Stimulated activated CD8-positive, alpha-beta memory T cell treated with anti-CD3 and anti-CD28 coated beads, Interleukin-15, amount 100 ng/mL, for 4 hours (primary cell): Measurements from ENCODE around the gene COPS2.
"Not testable (repeated sequence)": the region's sequence is repeated elsewhere in the genome, so short reads cannot be mapped to it uniquely, and the experiment has no call there.

Experiments
- DNase-seq, 2 donors: peaks; one replicate each; pipeline ENCODE4 v3.0.0-alpha.2; 2020; ENCODE audit warnings: low read depth in 2 of 2

The COPS2 gene

DNA sequence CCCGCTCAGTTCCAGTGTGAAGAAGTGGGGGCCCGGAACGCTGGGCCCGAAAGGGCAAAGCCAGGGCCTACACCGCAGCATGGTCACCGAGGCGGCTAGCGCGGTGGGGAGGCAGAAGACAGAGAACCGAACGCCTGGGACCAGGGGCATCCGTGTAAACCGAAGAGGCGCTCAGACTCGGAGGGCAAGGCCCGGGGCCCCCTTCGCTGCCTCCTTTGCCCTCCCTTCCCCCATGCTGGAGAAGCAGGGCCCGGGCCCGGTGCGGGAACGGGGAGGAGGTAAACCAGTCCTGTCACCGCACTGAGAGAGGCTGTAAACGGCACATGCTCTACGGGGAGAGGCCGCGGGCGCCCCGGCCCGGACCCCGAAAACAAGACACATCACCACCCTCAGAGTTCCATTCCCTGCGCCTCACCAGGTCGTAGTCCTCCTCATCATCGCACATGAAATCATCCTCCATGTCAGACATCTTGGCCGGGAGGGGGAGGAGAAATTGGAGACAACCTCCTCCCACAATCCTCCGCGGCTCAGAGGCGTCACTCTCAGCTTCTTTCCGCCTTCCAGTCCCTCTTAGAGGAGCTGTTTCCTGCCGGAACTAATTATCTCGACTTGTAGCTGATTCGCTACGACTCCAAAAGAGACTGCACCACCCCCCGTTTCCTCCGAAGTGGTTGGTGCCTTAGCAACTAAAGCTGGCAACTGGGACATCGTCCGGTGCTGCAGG, at the start of gene COPS2:
TSS of gene COPS2 (minus strand) at position 490 of the 724 bp plus-strand sequence. CDS start at position 469, 21 bp downstream.
- DNase-seq, result peak; percentile 83 to 90

DNA sequence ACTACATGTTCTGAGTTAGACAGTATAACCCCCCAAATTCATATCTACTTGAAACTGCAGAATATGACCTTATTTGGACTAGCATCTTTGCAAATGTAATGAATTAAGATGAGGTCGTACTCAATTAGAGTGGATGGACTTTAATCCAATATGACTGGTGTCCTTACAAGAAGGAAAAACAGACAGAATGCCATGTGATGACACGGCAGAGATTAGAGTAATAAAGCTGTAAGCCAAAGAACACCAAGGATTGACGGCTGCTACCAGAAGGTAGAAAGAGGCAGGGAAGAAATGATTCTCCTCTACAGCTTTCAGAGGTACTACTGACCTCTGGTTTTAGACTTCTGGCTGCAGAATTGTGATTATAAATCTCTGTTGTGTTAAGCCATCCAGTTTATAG, 44.9 kb upstream of the COPS2 start:
- DNase-seq, result no peak

DNA sequence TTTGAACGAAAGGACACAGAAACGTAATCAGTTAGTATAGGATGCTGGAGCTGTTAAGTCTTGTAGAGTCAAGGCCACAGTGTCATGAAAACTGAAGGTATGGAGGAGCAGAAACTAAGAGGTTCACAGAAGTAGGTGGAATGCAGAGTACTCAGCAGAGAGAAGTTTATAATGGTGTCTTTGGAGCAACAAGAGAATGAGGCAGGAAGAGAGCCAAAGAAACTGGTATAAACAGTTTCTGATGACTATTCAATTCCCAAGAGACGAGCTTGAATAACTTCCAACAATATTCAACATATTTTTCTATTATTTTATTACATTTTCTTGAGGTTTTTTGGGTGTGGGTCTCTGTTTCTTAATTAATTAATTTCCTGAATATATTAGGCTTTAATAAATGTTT, 44.3 kb upstream of the COPS2 start:
- no peak for DNase-seq

DNA sequence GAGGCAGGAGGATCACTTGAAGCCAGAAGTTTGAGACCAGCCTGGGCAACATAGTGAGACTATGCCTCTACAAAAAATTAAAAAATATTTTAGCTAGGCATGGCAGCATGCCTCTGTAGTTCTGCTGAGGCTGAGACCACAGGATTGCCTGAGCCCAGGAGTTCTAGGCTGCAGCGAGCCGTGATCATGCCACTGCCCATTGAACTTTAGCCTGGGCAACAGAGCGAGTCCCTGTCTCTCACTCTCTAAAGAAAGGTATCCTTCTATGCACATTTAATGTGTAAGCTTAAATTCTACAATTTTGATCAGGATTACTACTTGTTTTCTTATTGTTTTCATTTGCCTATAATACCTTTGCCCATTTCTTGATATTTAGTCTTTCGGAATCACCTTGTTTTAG, 41.5 kb upstream of the COPS2 start:
- DNase-seq, result no peak

DNA sequence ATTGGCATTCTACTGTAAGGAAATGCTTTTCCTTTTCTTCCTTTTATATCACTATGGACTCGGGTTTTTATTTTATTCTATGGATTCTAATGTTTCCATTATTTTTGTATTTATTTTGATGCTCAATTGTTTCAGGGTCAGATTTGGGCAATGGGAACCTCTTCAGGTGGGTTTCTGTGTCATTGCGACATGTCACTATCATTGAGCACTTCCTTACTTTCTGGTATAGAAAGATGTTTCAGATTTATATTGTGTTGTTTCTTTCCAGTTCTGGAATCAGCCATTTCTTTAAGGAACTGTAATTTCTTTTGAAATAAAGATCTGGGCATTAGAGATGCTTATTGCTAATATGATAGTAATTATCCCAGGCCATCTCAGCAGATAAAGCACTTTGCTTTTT, 36.5 kb upstream of the COPS2 start:
- DNase-seq, result no peak

GRCh38 chr15:49190586-49190985, 35.2 kb upstream of the COPS2 start:
- DNase-seq, result no peak

GRCh38 chr15:49189631-49190030, 34.2 kb upstream of the COPS2 start:
- DNase-seq, result no peak

DNA sequence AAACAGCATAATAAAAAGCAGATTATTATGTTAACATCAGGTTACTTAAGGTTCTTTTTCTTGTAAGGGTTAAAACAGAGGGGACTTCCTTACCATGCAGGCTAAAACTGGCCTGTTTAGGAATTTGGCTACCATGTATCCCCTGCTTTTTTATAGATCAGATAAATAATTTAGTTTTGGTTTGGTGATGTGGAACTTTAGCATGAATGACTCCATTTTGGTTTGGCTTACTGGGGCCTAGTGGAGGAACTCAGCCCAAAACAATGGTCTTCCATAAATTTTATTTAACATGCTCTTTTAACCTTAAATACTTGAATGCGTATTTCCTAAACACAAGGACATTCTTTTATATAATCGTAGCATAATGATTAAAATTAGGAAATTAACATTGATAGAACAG, 33.5 kb upstream of the COPS2 start:
- no peak for DNase-seq

GRCh38 chr15:49187549-49188245, 32.3 kb upstream of the COPS2 start:
- no peak for DNase-seq

GRCh38 chr15:49185473-49185872, 30.1 kb upstream of the COPS2 start:
- no peak for DNase-seq

GRCh38 chr15:49183741-49184140, 28.3 kb upstream of the COPS2 start:
- DNase-seq, result not testable (repeated sequence)

DNA sequence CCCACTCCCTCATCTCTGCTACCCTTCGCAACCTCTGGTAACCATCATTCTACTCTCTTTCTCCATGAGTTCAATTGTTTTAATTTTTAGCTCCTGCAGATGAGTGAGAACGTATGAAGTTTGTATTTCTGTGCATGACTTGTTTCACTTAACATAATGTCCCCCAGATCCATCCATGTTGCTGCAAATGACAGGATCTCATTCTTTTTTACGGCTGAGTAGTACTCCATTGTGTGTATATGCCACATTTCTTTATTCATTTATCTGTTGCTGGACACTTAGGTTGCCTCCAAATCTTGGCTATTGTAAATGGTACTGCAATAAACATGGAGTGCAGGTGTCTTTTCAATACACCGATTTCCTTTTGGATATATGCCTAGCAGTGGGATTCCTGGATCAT, 26.7 kb upstream of the COPS2 start:
- DNase-seq, result no peak

- no peak for DNase-seq
Measured at GRCh38 chr15:49179433-49180190, 24.2 kb upstream of the COPS2 start.

GRCh38 chr15:49178497-49178896, 23.1 kb upstream of the COPS2 start:
- no peak for DNase-seq

DNA sequence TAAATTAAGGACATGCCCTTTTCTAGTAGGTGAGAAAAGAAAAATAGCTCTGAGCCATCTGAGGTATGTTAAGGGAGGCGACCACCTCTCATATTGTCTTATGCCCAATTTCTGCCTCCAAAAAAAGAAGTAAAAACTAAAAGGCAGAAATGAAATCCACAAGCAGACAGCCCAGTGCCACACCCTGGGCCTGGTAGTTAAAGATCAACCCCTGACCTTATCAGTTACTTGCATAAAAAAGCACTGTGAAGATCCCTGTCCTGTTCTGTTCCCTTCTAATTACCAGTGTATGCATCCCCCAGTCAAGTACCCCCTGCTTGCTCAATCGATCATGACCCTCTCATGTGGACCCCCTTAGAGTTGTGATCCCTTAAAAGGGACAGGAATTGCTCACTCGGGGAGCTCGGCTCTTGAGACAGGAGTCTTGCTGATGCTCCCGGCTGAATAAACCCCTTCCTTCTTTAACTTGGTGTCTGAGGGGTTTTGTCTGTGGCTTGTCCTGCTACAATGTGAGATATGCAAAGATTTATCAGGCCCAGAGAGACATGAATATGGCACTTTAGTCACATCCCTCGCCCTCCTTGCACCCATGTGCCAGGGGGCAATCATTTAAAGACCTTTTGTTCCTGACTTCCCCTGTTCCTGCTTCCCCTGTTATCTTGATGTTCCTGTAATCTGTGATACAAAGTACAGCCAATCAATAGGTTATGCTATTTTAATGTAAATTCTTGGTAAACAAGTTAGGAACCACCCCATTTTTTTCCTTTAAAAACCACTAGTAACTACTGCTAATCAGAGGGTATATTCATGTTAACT, 20.4 kb upstream of the COPS2 start:
- not testable (repeated sequence) for DNase-seq

DNA sequence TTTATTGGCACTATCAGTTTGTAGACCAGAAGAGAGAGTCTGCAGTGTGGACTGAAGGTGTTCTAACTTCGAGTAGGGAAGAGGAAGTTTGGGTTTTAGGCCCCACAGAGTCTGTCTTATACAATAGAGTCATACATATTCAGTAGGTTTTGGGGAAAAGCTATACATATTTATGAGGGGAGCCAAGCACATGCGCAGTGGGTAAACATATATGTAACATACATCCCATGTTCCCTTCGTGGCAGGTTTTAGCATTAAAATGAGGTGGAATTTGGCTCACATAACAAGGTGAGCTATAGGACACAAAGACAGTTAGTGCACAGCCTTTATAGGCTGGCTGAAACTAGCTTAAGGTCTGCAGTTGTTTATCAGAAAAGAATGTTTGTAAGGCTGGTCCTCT, 19.5 kb upstream of the COPS2 start:
- no peak for DNase-seq

DNA sequence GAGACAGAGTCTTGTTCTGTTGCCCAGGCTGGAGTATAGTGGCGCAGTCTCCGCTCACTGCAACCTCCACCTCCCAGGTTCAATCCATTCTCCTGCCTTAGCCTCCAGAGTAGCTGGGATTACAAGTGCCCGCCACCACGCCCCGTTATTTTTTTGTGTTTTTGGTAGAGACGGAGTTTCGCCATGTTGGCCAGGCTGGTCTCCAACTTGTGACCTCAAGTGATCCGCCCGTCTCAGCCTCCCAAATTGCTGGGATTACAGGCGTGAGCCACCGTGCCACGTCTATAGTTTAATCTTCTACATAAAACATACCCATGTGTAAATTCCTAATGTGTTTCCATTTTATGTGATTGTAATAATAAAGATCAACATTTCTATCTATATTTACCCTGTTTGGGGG, 16.4 kb upstream of the COPS2 start:
- DNase-seq, result no peak

DNA sequence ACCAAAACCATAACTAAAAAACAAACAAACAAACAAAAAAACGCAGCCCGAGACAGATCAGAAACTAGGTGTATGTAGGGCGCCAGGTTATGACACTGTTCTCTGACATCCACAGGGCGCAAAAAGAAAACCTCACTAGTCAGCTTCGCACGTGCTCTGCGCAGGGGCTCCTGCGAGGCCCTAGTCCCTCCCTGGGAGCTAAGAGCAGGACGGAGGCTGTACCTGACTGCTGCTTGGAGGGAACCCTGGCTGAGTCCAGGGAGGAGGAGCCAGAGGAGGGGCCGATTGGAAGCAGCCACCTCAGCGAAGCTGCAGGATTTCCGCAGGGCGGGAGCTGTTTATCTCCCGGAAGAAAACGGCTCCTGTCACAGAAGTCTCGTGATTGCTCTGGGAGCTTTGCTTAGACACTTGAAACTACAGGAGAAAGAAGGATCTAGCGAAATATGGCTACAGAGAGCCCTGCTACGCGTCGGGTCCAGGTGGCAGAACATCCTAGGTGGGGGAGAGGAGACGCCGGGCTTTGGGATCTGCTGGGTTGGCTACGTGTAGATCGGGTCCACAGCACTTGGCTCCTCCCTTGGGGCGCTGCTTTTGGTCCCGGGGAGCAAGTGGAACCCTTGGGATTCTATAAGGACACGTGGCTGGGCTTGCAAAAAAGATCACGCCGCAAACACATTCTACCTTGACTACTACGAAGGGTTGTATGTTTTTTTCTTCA, 14.6 kb upstream of the COPS2 start, which contains the start of gene GALK2:
TSS of gene GALK2 (plus strand) at position 368 of the 718 bp plus-strand sequence. CDS start at position 444, 76 bp downstream.
- peak; percentile 51 to 56 for DNase-seq

DNA sequence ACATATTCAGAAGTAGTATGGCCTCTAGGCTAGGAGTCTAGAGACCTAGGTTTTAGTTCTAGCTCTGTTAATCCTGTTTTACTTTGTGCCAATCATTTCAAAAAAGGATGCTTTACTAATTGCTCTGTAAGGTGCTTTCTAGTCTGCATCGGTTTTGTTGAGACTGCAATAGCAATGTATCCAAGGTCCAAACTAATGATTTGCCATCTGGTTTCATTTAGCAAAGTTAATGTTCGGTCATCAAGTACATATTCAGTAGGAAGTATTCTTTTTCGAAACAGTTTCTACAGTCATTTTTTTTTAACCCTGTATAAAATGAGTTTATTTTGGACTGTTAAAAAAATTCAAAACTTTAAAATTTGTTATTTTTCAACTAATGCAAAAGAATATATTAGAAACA, 12.6 kb upstream of the COPS2 start:
- no peak for DNase-seq

GRCh38 chr15:49164865-49165264, 9.5 kb upstream of the COPS2 start:
- no peak for DNase-seq

DNA sequence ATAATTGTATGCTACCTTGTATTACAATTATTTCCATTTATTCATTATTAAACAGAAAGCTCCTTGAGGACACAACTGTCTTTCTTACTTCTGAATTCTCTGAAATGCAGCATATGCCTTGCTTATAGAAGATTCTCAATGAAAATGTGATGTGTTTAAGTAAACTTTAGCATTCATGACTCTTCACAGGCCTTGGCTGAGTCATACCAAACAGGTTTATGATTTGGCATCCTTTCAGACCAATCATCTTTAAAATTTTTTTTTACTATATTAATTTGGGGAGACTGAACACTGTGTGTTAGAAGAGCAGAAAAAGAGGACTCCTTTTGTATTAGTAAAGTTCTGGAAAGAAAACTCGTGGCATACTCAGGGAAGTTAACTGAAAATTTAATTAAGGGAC, 8.3 kb upstream of the COPS2 start:
- DNase-seq, result no peak
